SKM-1 (cell line): ENCODE measurements around the gene KRTAP29-1.
"Not testable (repeated sequence)": the region's sequence is repeated elsewhere in the genome, so short reads cannot be mapped to it uniquely, and the experiment has no call there.

Experiments
- DNase-seq: peaks from one replicate; lab custom pipeline; 2025; ENCODE audit not compliant: unreplicated experiment; lab: John Stamatoyannopoulos, UW

KRTAP29-1 gene

GRCh38 chr17:41301204-41301790, 1.4 kb downstream of the KRTAP29-1 start:
- no peak for DNase-seq

GRCh38 chr17:41298458-41299135, 4.1 kb downstream of the KRTAP29-1 start:
- DNase-seq, result no peak

DNA sequence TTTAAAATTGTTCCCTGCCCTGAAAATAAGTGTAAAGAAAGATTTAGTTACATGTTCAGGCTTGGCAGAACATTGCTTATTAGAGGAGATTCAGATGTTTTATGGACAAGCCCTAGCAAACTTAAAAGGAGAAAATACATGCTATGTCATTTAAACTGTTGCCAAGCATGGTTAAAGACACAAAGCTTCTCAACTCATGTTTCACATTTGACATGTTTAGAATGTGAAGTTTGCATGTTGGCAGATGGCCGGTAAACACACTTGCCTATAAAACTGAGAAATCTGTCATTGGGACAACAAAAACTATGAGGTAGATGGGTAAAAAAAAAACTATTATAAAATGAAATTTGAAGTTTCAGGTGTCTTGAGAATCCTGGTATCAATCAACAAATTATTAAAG, 5.8 kb downstream of the KRTAP29-1 start:
- DNase-seq, result no peak

GRCh38 chr17:41294016-41294415, 8.6 kb downstream of the KRTAP29-1 start:
- DNase-seq, result no peak

DNA sequence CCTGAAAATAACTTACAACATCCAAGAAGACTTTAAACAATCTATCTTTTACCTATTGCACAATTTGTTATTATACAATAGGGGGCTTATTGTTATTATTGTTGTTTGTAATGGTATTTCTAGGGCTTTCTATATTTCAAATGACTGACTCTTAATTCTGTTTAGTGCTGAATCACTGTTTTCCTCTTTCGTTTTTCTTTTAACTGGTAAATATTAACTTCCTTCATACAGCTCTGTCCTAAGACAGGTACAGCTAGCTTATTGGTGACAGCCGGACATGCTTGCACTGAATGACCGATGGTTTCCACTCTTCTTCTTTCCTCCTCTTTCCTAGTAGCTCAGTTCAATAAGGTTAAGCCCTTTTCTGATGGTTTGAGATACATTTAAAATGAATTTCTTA, 15.6 kb downstream of the KRTAP29-1 start:
- no peak for DNase-seq

GRCh38 chr17:41284546-41284945, 18.1 kb downstream of the KRTAP29-1 start:
- no peak for DNase-seq

- no peak for DNase-seq
These were observed 18.6 kb downstream of the KRTAP29-1 start for GRCh38 chr17:41284043-41284442.

DNA sequence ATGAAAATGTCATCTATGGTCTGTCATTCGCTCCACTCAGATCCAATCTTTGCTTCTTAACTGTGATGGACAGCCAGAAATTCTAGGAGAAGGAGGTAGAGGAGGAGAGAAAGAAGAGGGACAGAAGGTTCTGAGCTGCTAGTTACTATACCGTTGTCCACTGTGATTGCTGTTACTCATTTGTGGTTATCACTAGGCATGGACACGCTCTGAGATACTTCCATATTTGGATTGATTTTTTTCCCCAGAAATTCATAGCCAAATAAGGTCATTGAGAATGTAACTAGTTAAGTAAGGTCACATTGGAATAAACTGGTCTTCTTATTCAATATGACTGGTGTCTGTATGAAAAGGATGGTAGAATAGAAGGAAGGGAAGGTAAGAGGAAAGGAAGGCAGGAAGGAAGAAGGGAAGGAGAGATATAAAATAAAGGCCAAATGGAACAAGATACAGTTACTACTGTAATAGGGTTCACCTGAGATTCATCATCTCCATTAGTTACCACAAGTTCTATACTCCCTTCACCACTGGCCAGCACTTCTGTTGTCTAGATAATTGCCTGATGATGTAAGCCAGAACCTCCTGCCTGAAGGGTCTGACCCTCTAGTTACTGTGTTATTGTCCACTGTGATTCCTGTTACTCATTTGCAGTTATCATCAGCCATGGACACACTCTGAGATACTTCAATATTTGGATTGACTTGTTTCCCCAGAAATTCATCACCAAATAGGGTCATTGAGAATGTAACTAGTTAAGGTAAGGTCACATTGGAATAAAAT, 24.3 kb downstream of the KRTAP29-1 start:
- no peak for DNase-seq

DNA sequence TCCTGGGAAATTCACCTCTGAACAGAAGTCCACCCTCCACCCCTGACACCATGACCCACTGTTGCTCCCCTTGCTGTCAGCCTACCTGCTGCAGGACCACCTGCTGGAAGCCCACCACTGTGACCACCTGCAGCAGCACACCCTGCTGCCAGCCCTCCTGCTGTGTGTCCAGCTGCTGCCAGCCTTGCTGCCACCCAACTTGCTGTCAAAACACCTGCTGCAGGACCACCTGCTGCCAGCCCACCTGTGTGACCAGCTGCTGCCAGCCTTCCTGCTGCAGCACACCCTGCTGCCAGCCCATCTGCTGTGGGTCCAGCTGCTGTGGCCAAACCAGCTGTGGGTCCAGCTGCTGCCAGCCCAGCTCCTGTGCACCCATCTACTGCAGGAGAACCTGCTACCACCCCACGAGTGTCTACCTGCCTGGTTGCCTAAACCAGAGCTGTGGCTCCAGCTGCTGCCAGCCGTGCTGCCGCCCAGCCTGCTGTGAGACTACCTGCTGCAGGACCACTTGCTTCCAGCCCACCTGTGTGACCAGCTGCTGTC, 26.9 kb downstream of the KRTAP29-1 start, which contains the start of gene KRTAP9-7:
Gene KRTAP9-7, plus strand, starts transcription at position 51 of the 543 bp plus-strand sequence. Its CDS starts 0 bp downstream, at position 51.
- not testable (repeated sequence) for DNase-seq

DNA sequence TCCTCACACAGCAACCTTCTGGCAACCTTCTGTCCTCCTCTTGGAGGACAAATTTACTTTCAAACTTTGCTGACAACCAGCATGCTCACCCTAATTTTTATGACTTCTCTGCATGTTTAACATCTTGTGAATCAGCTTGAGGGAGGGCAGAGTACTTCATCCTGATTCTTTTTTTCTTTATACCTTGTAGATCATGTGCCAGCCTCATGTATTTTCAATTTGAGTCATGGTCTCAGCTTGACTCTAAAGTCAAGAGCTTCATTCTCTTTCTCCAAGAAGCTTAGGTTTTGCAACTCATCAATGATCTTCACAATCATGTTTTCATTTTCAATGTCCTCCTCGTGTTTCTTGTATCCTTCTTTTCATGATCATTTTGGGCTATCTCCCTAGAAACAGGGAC, 30.8 kb downstream of the KRTAP29-1 start:
- DNase-seq, result no peak

DNA sequence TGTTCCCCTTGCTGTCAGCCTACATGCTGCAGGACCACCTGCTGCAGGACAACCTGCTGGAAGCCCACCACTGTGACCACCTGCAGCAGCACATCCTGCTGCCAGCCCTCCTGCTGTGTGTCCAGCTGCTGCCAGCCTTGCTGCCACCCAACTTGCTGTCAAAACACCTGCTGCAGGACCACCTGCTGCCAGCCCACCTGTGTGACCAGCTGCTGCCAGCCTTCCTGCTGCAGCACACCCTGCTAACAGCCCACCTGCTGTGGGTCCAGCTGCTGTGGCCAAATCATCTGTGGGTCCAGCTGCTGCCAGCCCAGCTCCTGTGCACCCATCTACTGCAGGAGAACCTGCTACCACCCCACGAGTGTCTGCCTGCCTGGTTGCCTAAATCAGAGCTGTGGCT, 31.3 kb downstream of the KRTAP29-1 start:
- not testable (repeated sequence) for DNase-seq

- no peak for DNase-seq
These were observed 34.9 kb downstream of the KRTAP29-1 start for GRCh38 chr17:41267711-41268110.

DNA sequence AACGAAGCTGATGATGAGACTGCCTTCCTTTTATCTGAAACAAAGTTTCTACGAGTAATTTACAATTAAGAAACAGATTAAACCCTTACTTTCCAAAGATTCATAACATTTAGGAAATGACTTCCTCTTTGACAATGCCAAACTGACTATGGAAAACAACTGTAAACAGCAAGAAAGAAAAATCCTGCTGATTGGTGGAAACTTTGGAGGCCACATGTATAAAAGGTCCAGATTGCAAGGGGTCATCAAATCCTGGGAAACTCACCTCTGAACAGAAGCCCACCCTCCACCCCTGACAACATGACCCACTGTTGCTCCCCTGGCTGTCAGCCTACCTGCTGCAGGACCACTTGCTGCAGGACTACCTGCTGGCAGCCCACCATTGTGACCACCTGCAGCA, 37.6 kb downstream of the KRTAP29-1 start, which contains the start of gene KRTAP9-6:
Gene KRTAP9-6, plus strand, starts transcription at position 301 of the 400 bp plus-strand sequence. Its CDS starts 0 bp downstream, at position 301.
- DNase-seq, result no peak

GRCh38 chr17:41264599-41264998, 38.1 kb downstream of the KRTAP29-1 start:
- no peak for DNase-seq

- no peak for DNase-seq
These were observed 39.4 kb downstream of the KRTAP29-1 start for GRCh38 chr17:41263212-41263611.

DNA sequence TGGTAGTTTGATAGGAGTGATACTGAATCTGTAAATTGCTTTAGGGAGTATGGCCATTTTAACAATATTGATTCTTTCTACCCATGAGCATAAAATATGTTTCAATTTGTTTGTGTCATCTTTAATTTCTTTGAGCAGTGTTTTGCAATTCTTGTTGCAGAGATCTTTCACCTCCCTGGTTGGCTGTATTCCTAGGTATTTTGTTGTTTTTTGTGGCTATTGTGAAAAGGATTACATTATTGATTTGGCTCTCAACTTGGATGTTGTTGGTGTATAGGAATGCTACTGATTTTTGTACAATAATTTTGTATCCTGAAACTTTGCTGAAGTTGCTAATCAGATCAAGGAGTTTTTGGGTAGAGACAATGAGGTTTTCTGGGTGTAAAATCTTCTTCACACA, 44.2 kb downstream of the KRTAP29-1 start:
- DNase-seq, result no peak

- DNase-seq, result no peak
These were observed 46.4 kb downstream of the KRTAP29-1 start for GRCh38 chr17:41256291-41256685.

DNA sequence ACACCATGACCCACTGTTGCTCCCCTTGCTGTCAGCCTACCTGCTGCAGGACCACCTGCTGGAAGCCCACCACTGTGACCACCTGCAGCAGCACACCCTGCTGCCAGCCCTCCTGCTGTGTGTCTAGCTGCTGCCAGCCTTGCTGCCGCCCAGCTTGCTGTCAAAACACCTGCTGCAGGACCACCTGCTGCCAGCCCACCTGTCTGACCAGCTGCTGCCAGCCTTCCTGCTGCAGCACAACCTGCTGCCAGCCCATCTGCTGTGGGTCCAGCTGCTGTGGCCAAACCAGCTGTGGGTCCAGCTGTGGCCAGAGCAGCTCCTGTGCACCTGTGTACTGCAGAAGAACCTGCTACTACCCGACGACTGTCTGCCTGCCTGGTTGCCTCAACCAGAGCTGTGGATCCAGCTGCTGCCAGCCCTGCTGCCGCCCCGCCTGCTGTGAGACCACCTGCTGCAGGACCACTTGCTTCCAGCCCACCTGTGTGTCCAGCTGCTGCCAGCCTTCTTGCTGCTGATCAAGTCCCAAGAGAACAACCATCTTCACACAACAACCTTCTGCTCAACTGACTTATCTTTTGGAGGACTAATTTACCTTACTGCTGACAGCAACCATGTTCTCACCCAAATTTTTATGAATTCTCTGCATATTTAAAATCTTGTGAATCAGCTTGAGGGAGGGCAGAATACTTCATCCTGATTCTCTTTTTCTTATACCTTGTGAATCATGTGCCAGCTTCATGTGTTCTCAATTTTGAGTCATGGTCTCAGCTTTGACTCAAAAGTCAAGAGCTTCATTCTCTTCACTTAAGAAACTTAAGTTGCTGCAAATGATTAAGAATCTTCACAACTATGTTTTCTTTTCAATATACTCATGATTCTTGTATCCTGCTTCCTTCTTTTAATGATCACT, 47.0 kb downstream of the KRTAP29-1 start, which contains the start of gene KRTAP9-9:
Gene KRTAP9-9, plus strand, starts transcription at position 4 of the 910 bp plus-strand sequence.
- DNase-seq, result not testable (repeated sequence)

DNA sequence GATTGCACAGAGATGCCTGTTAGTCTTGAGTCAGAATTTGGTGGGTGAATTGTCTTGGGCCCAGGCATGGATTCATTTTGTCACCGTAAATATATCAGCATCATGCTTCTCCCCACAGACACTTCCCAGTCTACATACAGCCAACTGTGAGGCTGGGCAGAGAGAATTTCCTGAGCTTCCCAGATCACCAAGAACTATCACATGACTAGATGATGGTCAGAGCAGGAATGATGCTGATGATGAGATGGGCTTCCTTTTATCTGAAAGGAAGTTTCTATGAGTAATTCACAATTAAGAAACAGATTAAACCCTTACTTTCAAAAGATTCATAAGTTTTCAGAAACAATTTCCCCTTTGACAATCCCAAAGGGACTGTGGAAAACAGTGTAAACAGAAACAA, 47.8 kb downstream of the KRTAP29-1 start:
- DNase-seq, result no peak
